ENCODE results near the gene ATP6V1C2.
"Not testable (repeated sequence)": the region's sequence is repeated elsewhere in the genome, so short reads cannot be mapped to it uniquely, and the experiment has no call there.

The ATP6V1C2 gene

DNA sequence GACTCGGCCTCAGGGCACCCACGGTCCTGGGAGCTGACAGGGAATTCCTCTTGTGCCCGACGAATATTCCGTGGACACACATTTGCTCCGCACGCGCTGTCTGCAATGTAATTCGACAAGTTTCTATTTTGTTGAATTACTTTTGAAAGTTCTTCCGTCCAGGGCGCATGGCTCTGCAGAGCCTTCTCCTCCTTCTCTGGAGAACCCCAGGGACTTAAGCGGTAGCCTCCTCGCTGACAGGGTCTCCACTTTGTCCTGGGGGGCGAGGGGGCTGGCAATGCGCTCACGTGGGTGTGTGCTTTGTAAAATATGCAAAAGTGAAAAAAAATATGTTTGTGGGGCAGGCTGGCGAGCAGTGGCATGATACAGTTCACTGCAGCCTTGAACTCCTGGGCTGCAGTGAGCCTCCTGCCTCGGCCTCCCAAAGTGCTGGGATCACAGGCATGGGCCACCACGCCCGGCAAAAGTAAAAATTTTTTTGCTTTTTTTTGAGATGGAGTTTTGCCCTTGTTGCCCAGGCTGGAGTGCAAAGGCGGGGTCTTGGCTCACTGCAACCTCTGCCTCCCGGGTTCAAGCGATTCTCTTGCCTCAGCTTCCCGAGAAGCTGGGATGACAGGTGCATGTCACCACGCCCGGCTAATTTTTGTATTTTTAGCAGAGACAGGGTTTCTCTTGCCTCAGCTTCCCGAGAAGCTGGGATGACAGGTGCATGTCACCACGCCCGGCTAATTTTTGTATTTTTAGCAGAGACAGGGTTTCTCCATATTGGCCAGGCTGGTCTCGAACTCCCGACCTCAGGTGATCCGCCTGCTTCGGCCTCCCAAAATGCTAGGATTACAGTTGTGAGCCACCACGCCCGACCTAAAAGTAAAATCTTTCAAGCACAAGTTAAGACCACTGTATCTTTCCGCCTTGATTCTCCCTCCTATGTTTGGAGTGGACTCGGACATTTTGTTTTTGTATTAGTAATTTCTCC is 92.0 kb downstream of the ATP6V1C2 start:
- not testable (repeated sequence) for DNase-seq (ENCODE audit: low read depth)

DNA sequence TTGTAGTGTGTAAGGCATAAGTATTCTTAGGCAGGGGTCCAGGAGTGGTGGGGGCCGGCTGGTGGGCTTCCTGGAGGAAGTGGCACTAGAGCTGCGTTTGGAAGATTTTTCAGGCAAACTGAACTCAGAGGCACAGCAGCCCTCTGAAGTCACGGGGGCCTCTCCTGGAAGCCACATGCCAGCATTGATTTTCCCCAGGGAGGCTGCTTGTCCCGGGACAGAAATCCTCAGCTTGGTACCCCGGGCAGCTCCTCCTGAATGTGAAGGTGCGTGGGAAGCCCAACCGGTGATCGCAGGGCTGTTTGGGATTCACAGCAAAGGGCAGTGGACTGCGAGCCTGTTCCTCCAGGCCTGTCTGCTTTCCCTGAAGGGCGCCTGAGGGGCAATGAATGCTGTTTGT is 92.7 kb downstream of the ATP6V1C2 start:
- no peak for DNase-seq (ENCODE audit: low read depth)

DNA sequence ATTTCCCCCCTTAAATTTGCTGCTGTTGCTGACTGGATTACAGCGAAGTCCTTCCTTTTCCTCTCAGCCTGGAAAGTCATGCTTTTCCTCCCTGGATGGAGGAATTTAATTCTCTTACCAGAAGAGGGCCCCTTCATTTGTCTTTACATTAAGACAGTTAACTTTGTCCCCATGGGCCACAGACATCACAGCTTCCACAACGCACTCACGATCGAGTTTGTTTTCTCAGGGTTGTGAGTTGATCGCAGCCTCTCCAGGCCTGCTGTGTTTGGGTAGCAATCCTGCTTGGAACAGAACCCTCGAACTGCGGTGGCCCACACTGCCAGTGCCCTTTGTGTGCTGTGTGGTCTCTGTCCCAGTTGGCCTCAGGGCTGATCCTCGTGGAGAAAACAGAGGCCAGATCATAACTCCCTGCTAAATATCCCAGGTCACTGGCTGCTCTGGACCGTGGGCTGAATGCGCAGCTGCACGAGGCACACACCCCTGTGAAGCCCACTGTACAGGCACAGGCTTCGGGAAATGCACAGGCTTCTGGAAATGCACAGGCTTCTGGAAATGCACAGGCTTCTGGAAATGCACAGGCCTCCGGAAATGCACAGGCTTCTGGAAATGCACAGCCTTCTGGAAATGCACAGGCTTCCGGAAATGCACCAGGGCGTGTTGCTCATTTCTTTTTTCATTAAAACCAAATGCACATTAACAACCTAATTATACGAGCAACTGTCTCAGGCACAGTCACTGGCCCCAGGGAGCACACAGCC is 93.3 kb downstream of the ATP6V1C2 start:
- no peak for DNase-seq (ENCODE audit: low read depth)

DNA sequence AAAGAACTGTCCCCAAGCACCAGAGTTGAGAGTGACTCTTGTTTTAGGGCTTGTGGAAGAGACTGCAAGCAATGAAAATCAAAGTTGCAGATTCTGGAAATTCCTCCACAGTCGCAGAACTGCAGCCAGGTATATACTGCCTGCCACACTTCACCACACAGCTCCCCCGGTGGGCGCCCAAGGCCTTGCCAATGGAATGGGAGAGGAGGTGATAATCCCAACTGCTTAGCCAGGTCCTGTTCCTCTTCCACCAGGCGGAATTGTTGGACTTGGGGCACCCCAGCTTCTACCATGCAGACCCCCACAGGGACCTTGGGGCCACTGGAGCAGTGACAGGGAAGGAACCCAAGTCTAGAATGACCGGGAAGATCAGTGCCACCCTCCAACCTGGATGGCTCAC is 96.0 kb downstream of the ATP6V1C2 start:
- DNase-seq (ENCODE audit: low read depth): no peak

DNA sequence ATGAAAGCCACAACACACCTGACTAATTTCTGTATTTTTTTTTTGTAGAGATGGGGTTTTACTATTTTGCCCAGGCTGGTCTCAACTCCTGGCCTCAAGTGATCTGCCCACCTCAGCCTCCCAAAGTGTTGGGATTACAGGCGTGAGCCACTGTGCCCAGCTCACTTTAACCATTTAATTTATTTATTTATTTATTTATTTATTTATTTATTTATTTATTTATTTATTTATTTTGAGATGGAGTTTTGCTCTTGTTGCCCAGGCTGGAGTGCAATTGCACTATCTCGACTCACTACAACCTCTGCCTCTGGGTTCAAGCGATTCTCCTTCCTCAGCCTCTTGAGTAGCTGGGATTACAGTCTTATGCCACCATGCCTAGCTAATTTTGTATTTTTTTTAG is 96.9 kb downstream of the ATP6V1C2 start:
- DNase-seq (ENCODE audit: low read depth): not testable (repeated sequence)

GRCh38 chr2:10818984-10819383 is 97.6 kb downstream of the ATP6V1C2 start:
- no peak for DNase-seq (ENCODE audit: low read depth)

DNA sequence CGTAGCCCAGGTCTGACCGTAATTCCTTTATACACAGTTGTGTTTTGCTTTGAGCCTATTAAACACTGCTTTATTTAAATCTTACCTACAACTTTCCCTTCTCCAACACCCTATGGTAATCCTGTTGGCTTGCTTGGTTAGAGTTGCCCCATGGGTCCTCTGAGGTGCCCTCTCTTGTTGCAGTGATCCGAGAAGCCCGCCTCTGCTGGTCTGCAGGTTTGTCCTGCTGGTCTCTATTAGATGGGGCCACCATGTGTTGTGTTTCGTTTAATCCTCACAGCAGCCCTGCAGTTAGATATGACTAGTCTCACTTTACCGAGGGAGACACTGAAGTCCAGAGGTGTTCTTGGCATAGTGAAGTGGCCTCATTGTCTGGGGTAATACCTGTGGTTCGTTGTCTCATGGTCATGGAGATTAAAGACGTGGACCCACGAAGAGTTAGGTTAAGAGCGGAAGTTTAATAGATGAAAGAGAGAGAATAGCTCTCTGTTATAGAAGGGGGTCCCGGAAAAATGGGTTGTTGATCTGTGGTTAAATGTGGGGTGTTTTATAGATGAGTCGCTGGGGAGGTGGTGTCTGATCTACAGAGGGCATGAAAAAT is 98.4 kb downstream of the ATP6V1C2 start:
- DNase-seq (ENCODE audit: low read depth): no peak

GRCh38 chr2:10820562-10820961 is 99.1 kb downstream of the ATP6V1C2 start:
- no peak for DNase-seq (ENCODE audit: low read depth)

DNA sequence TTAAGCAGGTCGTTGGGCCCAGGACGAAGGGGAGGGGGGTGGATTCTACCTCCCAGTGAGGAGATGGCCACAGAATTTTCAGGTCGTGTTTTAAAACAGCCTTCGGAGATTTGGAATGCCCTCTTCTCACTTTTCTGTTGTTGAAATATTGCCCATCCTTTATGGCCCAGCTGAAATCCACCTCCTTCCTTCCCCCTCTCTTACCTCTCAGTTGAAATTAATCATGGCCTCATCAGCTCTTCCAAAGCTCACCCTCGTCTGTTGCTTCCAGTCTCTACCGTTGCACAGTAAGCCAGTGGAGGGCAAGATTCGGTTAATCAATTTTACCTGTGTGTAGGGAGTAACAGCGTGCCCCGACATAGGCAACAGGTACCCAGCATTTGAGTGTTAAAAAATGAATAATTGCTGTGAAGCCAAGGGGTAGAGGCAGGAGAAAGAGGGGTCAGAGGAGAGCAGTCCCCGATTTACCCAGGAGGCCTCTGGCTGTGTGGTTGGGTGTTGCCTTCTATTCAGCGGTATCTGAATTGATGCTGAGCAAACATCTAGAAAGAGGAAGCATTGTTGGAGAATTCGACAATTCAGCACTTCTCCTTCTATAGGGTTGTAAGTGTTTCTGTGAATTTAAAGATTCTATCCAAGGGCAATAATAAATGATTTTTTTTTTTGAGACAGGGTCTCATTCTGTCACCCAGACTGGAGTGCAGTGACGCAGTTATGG is 99.7 kb downstream of the ATP6V1C2 start:
- DNase-seq (ENCODE audit: low read depth): no peak

DNA sequence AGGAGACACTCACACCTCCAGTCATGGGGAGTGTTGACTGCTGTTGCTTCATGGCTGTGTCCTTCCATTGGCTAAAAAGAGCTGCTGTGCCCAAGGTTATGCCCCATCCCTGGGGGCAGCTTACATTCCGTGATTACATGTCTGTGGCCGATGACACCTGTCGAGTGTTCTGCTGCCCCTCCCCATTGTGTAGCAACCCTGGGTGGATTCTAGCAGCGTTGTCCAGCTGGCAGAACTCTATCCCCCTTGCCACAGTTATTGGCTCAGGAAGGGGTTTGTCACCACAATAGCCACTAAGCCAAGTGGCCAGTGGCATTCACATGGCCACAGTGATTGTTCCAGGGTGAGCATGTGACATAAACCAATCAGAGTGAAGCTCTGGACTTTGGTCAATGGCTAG is 102.8 kb downstream of the ATP6V1C2 start:
- DNase-seq (ENCODE audit: low read depth): no peak

- no peak for DNase-seq (ENCODE audit: low read depth)
Measured at GRCh38 chr2:10826026-10826425, 104.6 kb downstream of the ATP6V1C2 start.

GRCh38 chr2:10826625-10827024 is 105.2 kb downstream of the ATP6V1C2 start:
- DNase-seq (ENCODE audit: low read depth): no peak

DNA sequence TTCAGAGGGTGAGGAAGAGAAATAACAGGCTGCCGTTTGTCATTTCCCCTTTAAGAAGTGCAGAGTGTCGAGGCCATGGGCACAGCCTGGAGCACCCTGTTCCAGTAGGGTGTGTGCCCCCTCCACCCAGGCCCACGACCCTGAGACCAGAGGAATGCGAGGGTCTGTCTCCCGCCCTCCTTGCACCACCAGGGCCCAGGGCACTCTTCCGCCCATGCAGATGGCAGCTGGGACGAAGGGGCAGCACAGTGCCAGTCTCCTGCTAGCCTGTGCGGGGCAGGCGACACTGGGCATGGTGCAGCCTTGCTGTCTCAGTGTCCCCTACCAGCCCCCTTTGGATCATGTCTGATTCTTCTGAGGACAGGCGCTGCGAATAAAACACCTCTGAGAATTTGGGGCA is 106.9 kb downstream of the ATP6V1C2 start:
- DNase-seq (ENCODE audit: low read depth): no peak

DNA sequence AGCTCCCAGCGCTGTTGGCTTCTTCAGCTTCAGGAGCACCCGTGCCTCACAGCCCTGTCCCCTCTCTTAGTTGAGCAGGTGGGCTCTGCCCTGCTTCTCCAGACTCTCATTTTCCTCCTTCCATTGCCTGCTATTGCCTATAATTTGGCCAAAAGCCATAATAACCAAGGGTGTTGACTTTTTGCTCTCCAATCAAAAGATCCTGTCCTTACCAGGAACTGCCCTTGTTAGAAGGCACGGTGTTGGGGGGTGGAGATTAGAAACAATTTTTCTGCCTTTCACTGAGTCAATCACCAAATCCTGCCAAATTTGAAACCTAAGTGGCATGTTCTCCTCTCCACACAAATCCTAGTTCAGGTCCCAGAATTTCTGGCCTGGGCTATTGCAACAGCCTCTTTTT is 107.9 kb downstream of the ATP6V1C2 start:
- DNase-seq (ENCODE audit: low read depth): no peak

DNA sequence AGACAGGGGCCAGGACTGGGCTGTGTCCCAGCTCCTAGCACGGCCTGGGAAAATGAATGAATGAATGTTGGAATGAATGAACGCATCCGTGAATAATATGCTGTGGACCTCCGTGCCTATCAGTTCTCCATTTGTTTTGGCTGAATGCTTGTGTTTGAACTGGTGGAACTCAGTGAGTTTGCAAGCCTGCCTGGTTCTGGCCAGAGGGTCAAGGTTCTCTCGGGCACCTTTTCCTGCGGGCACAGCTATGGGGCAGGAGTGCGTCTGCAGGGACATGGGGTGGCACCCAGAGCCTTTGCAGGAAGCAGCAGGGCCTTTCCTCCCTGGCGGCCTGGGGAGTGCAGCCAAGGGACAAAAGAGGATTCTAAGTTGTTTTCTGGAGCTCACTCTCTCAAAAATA is 108.8 kb downstream of the ATP6V1C2 start:
- no peak for DNase-seq (ENCODE audit: low read depth)

GRCh38 chr2:10830641-10831399 is 109.4 kb downstream of the ATP6V1C2 start:
- DNase-seq (ENCODE audit: low read depth): no peak

DNA sequence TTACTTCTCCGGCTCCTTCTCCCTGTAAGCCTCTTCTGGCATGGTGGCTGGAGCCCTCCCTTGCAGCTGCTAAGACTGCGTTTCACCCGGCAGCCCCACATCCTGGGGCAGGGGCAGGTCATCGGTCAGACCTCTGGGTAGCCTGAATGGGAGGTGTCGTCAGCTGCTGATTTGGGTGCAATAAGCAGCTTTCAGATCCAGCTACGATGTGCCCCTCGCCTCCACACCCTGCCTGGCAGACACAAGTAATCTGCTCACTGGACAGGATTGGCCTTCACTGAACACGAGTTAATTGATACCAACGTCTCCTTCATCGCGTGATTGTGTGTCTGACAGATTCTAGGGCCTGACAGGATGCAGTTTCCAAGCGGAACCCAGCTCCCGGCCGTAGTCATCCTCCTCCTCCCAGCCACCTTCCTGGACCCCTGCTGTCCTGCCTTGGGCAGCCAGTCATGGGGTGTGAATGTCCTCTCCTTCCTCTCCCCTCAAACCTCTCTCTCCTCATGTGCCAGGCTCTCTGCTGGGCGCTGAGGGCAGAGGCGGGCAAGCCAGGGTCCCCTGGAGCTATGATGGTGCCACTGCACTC is 110.1 kb downstream of the ATP6V1C2 start:
- DNase-seq (ENCODE audit: low read depth): no peak

GRCh38 chr2:10832203-10832936 is 110.9 kb downstream of the ATP6V1C2 start:
- DNase-seq (ENCODE audit: low read depth): peak; percentile 36

DNA sequence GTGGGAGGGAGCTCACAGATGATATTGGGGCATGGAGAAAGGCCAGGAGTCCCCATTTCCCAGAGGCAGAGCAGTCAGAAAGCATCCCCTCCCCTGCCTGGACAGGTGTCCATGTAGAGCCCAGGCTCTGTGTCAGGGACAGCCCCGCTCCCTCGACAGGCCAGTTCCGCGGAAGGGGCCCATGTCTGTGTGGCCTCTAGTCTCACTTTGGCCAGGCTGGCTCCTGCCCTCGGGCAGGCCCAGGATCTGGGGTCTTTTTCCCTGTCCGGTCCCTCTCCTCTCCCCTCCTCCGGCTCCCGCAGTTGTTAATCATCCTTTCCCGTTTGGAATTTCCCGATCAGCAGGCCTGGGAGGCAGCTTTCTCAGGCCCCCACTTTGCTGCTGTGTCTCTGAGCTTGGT is 111.6 kb downstream of the ATP6V1C2 start:
- no peak for DNase-seq (ENCODE audit: low read depth)

GRCh38 chr2:10834068-10834655 is 112.7 kb downstream of the ATP6V1C2 start:
- no peak for DNase-seq (ENCODE audit: low read depth)
